Uterus (tissue), 2 donors: Measurements from ENCODE around the gene SLC35D1.

ENCODE experiments used
- POLR2A ChIP-seq, 2 donors: fragments of 450-650 bp; IDR thresholded peaks; one replicate each; pipeline ENCODE4 v1.6.1; 2016; ENCODE audit warnings: antibody characterized with exemption in 2 of 2, mild to moderate bottlenecking in 1 of 2, moderate library complexity in 1 of 2
- TF ChIP-seq, protein P1 (sequence below), 4 experiments: fragments of 200-600 bp in 2 of 4; fragments of 450-650 bp in 2 of 4; sonication (generic) in 2 of 4; IDR thresholded peaks; one replicate each; pipeline ENCODE4 v1.5.1; 2016 to 2019; ENCODE audit warnings: antibody characterized with exemption in 4 of 4, mild to moderate bottlenecking in 2 of 4, moderate library complexity in 1 of 4

DNA sequence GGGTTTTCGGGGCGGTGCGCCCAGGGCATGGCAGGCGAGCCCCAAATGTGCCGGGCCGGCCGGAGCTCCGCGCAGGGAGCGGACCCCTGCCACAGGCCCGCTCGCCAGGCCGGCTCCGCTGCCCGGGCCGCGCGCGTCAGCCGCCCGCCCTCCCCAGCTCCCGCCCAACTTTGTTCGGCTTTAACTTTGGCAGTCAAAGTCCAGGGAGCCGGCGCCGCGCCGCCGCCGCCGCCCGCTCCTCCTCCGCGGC lies 488 bp downstream of the SLC35D1 start:
- TF ChIP-seq POLR2A (IDR thresholded peaks at IDR 0.05): peak in 1 of 2 donors; percentile 53
- TF ChIP-seq, protein P1, sequence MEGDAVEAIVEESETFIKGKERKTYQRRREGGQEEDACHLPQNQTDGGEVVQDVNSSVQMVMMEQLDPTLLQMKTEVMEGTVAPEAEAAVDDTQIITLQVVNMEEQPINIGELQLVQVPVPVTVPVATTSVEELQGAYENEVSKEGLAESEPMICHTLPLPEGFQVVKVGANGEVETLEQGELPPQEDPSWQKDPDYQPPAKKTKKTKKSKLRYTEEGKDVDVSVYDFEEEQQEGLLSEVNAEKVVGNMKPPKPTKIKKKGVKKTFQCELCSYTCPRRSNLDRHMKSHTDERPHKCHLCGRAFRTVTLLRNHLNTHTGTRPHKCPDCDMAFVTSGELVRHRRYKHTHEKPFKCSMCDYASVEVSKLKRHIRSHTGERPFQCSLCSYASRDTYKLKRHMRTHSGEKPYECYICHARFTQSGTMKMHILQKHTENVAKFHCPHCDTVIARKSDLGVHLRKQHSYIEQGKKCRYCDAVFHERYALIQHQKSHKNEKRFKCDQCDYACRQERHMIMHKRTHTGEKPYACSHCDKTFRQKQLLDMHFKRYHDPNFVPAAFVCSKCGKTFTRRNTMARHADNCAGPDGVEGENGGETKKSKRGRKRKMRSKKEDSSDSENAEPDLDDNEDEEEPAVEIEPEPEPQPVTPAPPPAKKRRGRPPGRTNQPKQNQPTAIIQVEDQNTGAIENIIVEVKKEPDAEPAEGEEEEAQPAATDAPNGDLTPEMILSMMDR (IDR thresholded peaks at IDR 0.05): peak in 1 of 4 experiments; percentile 3
